Measurements from ENCODE around the gene TMEM39A. TPM values are rescaled to one million over a fixed set of nuclear protein-coding genes. Genes with fewer than 3 reads are reported as not detected.

The TMEM39A gene
- total and polyA plus RNA-seq, 10 of the 15 experiments (the other 5 are each of a cell fraction or from before 2014, with no cell fraction given), result 10.8 to 44.7 (median 33.2) TPM

DNA sequence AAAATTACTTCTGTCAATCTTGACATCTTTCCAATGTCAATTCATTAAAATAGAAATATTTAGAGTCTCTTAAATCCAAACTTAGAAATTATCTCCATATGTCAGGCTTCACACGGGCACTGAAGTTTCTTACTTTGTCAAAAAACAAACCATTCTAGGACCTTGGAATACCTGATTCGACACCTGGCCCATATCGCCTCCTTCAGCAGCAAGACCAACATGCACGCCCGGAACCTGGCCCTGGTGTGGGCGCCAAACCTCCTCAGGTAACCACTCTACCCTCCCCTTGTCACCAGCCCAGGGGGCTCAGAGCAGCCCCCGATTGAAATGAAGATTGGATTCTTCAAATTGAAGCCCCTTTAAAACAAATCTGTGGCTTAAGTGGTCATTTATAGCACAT, 81.3 kb downstream of the TMEM39A start:
- no peak overlapping the region for H2AFZ ChIP-seq (ENCODE audit: control insufficient read depth, low read depth, low read length)
- ChIA-PET CTCF (interaction anchor here (0.8 kb wide), 1 partner anchor 291 kb away, joined by 3 read pairs; no protein-coding TSS in a partner anchor), POLR2A (no interaction called here), RAD21 (ENCODE audit: unreplicated experiment) (no interaction called here), SMC1A (ENCODE audit: uncharacterized antibody, unreplicated experiment) (no interaction called here)
- no peak overlapping the region for H3K4me2 ChIP-seq (ENCODE audit: control insufficient read depth, insufficient read depth)
- no peak for TF ChIP-seq ZSCAN29 (IDR thresholded peaks at IDR 0.05)
- H3K36me3 ChIP-seq (ENCODE audit: control insufficient read depth in 2 of 2, insufficient read depth in 2 of 2, low read length in 1 of 2), result peaks cover 1 to 16% of the 10 kb centered on the region in 2 experiments; a peak in 3 of 4 replicates
- FAIRE-seq, result no peak
- no peak for ATAC-seq
- no peak overlapping the region for H3K27ac ChIP-seq (ENCODE audit: control insufficient read depth, insufficient read depth)
- H3K9ac ChIP-seq (ENCODE audit: control insufficient read depth, insufficient read depth, low read length), result no peak overlapping the region
- no peaks in the 10 kb centered on the region for H3K4me1 ChIP-seq (ENCODE audit: control insufficient read depth, insufficient read depth, low read length)
- in situ Hi-C loops (cut with MboI), result no loop called here
- 94% methylated on average over 7 of the region's 7 CpGs for WGBS (ENCODE audit: insufficient coverage, insufficient replicate concordance, low lambda C conversion rate, missing lambda C conversion rate)
- no TSS peak for BruUV-seq (replicated peaks)
- H3K4me3 ChIP-seq, result no peak overlapping the region
- no peak for DNase-seq (ENCODE audit: low read depth, low spot score)
- no peaks in the 10 kb centered on the region for H4K20me1 ChIP-seq (ENCODE audit: control insufficient read depth, insufficient read depth)
- H3K9me3 ChIP-seq (replicated peaks; ENCODE audit: control insufficient read depth, insufficient read depth, low read length), result no peaks in the 10 kb centered on the region
- H3K79me2 ChIP-seq (ENCODE audit: control insufficient read depth, insufficient read depth, low read length), result no peaks in the 10 kb centered on the region
- H3K27me3 ChIP-seq (replicated peaks in 1 of 2; ENCODE audit: control insufficient read depth in 2 of 2, insufficient read depth in 2 of 2, low read length in 1 of 2), result no peaks in the 10 kb centered on the region
- intact Hi-C loops (cut with micrococcal nuclease; ENCODE audit: unreplicated experiment), result no loop called here

- 95% methylated on average over 3 of the region's 3 CpGs for WGBS (ENCODE audit: insufficient coverage, insufficient replicate concordance, low lambda C conversion rate, missing lambda C conversion rate)
- no peak overlapping the region for H3K4me2 ChIP-seq (ENCODE audit: control insufficient read depth, insufficient read depth)
- ChIA-PET POLR2A (no interaction called here), RAD21 (ENCODE audit: unreplicated experiment) (no interaction called here), CTCF (no interaction called here), SMC1A (ENCODE audit: uncharacterized antibody, unreplicated experiment) (no interaction called here)
- no peaks in the 10 kb centered on the region for H3K27me3 ChIP-seq (replicated peaks in 1 of 2; ENCODE audit: control insufficient read depth in 2 of 2, insufficient read depth in 2 of 2, low read length in 1 of 2)
- no peak overlapping the region for H3K4me3 ChIP-seq
- no peaks in the 10 kb centered on the region for H3K79me2 ChIP-seq (ENCODE audit: control insufficient read depth, insufficient read depth, low read length)
- no peaks in the 10 kb centered on the region for H4K20me1 ChIP-seq (ENCODE audit: control insufficient read depth, insufficient read depth)
- DNase-seq (ENCODE audit: low read depth, low spot score), result no peak
- no TSS peak for BruUV-seq (replicated peaks)
- no peaks in the 10 kb centered on the region for H3K9me3 ChIP-seq (replicated peaks; ENCODE audit: control insufficient read depth, insufficient read depth, low read length)
- intact Hi-C loops (cut with micrococcal nuclease; ENCODE audit: unreplicated experiment), result no loop called here
- no peak for FAIRE-seq
- ATAC-seq, result no peak
- in situ Hi-C loops (cut with MboI), result no loop called here
- TF ChIP-seq HDAC6 (IDR thresholded peaks at IDR 0.05; ENCODE audit: unreplicated experiment), result no peak
- TF ChIP-seq, protein P1, sequence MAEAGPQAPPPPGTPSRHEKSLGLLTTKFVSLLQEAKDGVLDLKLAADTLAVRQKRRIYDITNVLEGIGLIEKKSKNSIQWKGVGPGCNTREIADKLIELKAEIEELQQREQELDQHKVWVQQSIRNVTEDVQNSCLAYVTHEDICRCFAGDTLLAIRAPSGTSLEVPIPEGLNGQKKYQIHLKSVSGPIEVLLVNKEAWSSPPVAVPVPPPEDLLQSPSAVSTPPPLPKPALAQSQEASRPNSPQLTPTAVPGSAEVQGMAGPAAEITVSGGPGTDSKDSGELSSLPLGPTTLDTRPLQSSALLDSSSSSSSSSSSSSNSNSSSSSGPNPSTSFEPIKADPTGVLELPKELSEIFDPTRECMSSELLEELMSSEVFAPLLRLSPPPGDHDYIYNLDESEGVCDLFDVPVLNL (IDR thresholded peaks at IDR 0.05; ENCODE audit: low read depth, low read length), result no peak
- peak; percentile 21; the same call in 1 of the 2 replicates for TF ChIP-seq RAD21 (IDR thresholded peaks at IDR 0.05; ENCODE audit: insufficient read depth, low read depth, low read length)
- no peak overlapping the region for H3K9ac ChIP-seq (ENCODE audit: control insufficient read depth, insufficient read depth, low read length)
- no peak overlapping the region for H3K27ac ChIP-seq (ENCODE audit: control insufficient read depth, insufficient read depth)
- H2AFZ ChIP-seq (ENCODE audit: control insufficient read depth, low read depth, low read length), result no peak overlapping the region
- peaks cover 1 to 16% of the 10 kb centered on the region in 2 experiments; a peak in 3 of 4 replicates for H3K36me3 ChIP-seq (ENCODE audit: control insufficient read depth in 2 of 2, insufficient read depth in 2 of 2, low read length in 1 of 2)
- no peaks in the 10 kb centered on the region for H3K4me1 ChIP-seq (ENCODE audit: control insufficient read depth, insufficient read depth, low read length)
These were observed 82.7 kb downstream of the TMEM39A start for GRCh38 chr3:119380697-119381096.

Other genes starting within 250 kb of the TMEM39A start
Only the 7 nearest of the 10 such genes appear.
- 10.0 and 10.5 TPM in 2 replicates for gene ARHGAP31, start 169.2 kb downstream of the TMEM39A start, total RNA-seq (2014; rRNA removed)
- gene ARHGAP31, start 169.2 kb downstream of the TMEM39A start, total RNA-seq (2014; rRNA removed; fragmentation: Illumina TruSeq; extraction: Trizol), result 10.5 and 10.6 TPM in 2 replicates
- gene ARHGAP31, start 169.2 kb downstream of the TMEM39A start, total RNA-seq (2021), result 26.4 and 27.4 TPM in 2 replicates
- gene ARHGAP31, start 169.2 kb downstream of the TMEM39A start, polyA plus RNA-seq (2011; rRNA removed), result 27.4 and 29.8 TPM in 2 replicates
- 11.9 and 13.5 TPM in 2 replicates for gene ARHGAP31, start 169.2 kb downstream of the TMEM39A start, polyA plus RNA-seq (2014; fragmentation: Illumina TruSeq; extraction: Trizol)
- gene ARHGAP31, start 169.2 kb downstream of the TMEM39A start, polyA plus RNA-seq (2014; fragmentation: Nextera tagmentation; extraction: Ambion mirVana), result 1 to 10 TPM in 1 of 2 experiments, under 1 TPM in 1; 0.97 to 1.6 TPM
- gene ARHGAP31, start 169.2 kb downstream of the TMEM39A start, polyA plus RNA-seq (2014; rRNA removed), result 10.1 and 10.7 TPM in 2 replicates
- gene ARHGAP31, start 169.2 kb downstream of the TMEM39A start, polyA plus RNA-seq (2016; fragmentation: Nextera tagmentation; extraction: Ambion mirVana), result 1 to 10 TPM; 6.9 to 7.2 TPM
- 19.1 and 22.7 TPM in 2 replicates for gene POGLUT1, start 5.3 kb upstream of the TMEM39A start, total RNA-seq (2014; rRNA removed)
- 18.5 and 19.0 TPM in 2 replicates for gene POGLUT1, start 5.3 kb upstream of the TMEM39A start, total RNA-seq (2014; rRNA removed; fragmentation: Illumina TruSeq; extraction: Trizol)
- gene POGLUT1, start 5.3 kb upstream of the TMEM39A start, total RNA-seq (2021), result 20.3 and 27.1 TPM in 2 replicates
- gene POGLUT1, start 5.3 kb upstream of the TMEM39A start, polyA plus RNA-seq (2011; rRNA removed), result 38.3 and 53.7 TPM in 2 replicates
- gene POGLUT1, start 5.3 kb upstream of the TMEM39A start, polyA plus RNA-seq (2014; fragmentation: Illumina TruSeq; extraction: Trizol), result 19.8 and 22.5 TPM in 2 replicates
- gene POGLUT1, start 5.3 kb upstream of the TMEM39A start, polyA plus RNA-seq (2014; fragmentation: Nextera tagmentation; extraction: Ambion mirVana), result 10 to 100 TPM; 18.3 to 37.9 TPM
- 13.3 and 16.4 TPM in 2 replicates for gene POGLUT1, start 5.3 kb upstream of the TMEM39A start, polyA plus RNA-seq (2014; rRNA removed)
- gene POGLUT1, start 5.3 kb upstream of the TMEM39A start, polyA plus RNA-seq (2016; fragmentation: Nextera tagmentation; extraction: Ambion mirVana), result 10 to 100 TPM; 25.7 to 29.3 TPM
- gene TIMMDC1, start 34.9 kb upstream of the TMEM39A start, total RNA-seq (2014; rRNA removed), result 55.5 and 59.3 TPM in 2 replicates
- gene TIMMDC1, start 34.9 kb upstream of the TMEM39A start, total RNA-seq (2014; rRNA removed; fragmentation: Illumina TruSeq; extraction: Trizol), result 52.3 and 55.9 TPM in 2 replicates
- gene TIMMDC1, start 34.9 kb upstream of the TMEM39A start, total RNA-seq (2021), result 76.3 and 79.7 TPM in 2 replicates
- 67.9 and 98.2 TPM in 2 replicates for gene TIMMDC1, start 34.9 kb upstream of the TMEM39A start, polyA plus RNA-seq (2011; rRNA removed)
- 56.7 and 64.3 TPM in 2 replicates for gene TIMMDC1, start 34.9 kb upstream of the TMEM39A start, polyA plus RNA-seq (2014; fragmentation: Illumina TruSeq; extraction: Trizol)
- 100 to 1,000 TPM; 136 to 146 TPM for gene TIMMDC1, start 34.9 kb upstream of the TMEM39A start, polyA plus RNA-seq (2014; fragmentation: Nextera tagmentation; extraction: Ambion mirVana)
- 62.5 and 70.8 TPM in 2 replicates for gene TIMMDC1, start 34.9 kb upstream of the TMEM39A start, polyA plus RNA-seq (2014; rRNA removed)
- gene TIMMDC1, start 34.9 kb upstream of the TMEM39A start, polyA plus RNA-seq (2016; fragmentation: Nextera tagmentation; extraction: Ambion mirVana), result 100 to 1,000 TPM; 138 to 142 TPM
- gene CD80, start 96.0 kb upstream of the TMEM39A start, total RNA-seq (2014; rRNA removed), result 68.7 and 83.3 TPM in 2 replicates
- 64.3 and 70.2 TPM in 2 replicates for gene CD80, start 96.0 kb upstream of the TMEM39A start, total RNA-seq (2014; rRNA removed; fragmentation: Illumina TruSeq; extraction: Trizol)
- gene CD80, start 96.0 kb upstream of the TMEM39A start, total RNA-seq (2021), result 51.8 and 54.4 TPM in 2 replicates
- gene CD80, start 96.0 kb upstream of the TMEM39A start, polyA plus RNA-seq (2011; rRNA removed), result 137 and 157 TPM in 2 replicates
- gene CD80, start 96.0 kb upstream of the TMEM39A start, polyA plus RNA-seq (2014; fragmentation: Illumina TruSeq; extraction: Trizol), result 61.8 and 81.6 TPM in 2 replicates
- 10 to 100 TPM; 42.5 to 54.1 TPM for gene CD80, start 96.0 kb upstream of the TMEM39A start, polyA plus RNA-seq (2014; fragmentation: Nextera tagmentation; extraction: Ambion mirVana)
- gene CD80, start 96.0 kb upstream of the TMEM39A start, polyA plus RNA-seq (2014; rRNA removed), result 60.9 and 68.5 TPM in 2 replicates
- gene CD80, start 96.0 kb upstream of the TMEM39A start, polyA plus RNA-seq (2016; fragmentation: Nextera tagmentation; extraction: Ambion mirVana), result 10 to 100 TPM; 41.4 to 44.5 TPM
- 15.4 and 17.2 TPM in 2 replicates for gene ADPRH, start 115.9 kb upstream of the TMEM39A start, total RNA-seq (2014; rRNA removed)
- gene ADPRH, start 115.9 kb upstream of the TMEM39A start, total RNA-seq (2014; rRNA removed; fragmentation: Illumina TruSeq; extraction: Trizol), result 12.2 and 13.2 TPM in 2 replicates
- 24.9 and 26.0 TPM in 2 replicates for gene ADPRH, start 115.9 kb upstream of the TMEM39A start, total RNA-seq (2021)
- 32.6 and 33.1 TPM in 2 replicates for gene ADPRH, start 115.9 kb upstream of the TMEM39A start, polyA plus RNA-seq (2011; rRNA removed)
- gene ADPRH, start 115.9 kb upstream of the TMEM39A start, polyA plus RNA-seq (2014; fragmentation: Illumina TruSeq; extraction: Trizol), result 24.5 and 25.8 TPM in 2 replicates
- gene ADPRH, start 115.9 kb upstream of the TMEM39A start, polyA plus RNA-seq (2014; fragmentation: Nextera tagmentation; extraction: Ambion mirVana), result 1 to 10 TPM; 2.3 to 3.7 TPM
- gene ADPRH, start 115.9 kb upstream of the TMEM39A start, polyA plus RNA-seq (2014; rRNA removed), result 16.5 and 19.1 TPM in 2 replicates
- 10 to 100 TPM; 19.0 to 22.0 TPM for gene ADPRH, start 115.9 kb upstream of the TMEM39A start, polyA plus RNA-seq (2016; fragmentation: Nextera tagmentation; extraction: Ambion mirVana)
- gene PLA1A, start 134.3 kb upstream of the TMEM39A start, total RNA-seq (2014; rRNA removed), result 5.9 and 6.5 TPM in 2 replicates
- gene PLA1A, start 134.3 kb upstream of the TMEM39A start, total RNA-seq (2014; rRNA removed; fragmentation: Illumina TruSeq; extraction: Trizol), result 4.7 TPM in 2 replicates
- gene PLA1A, start 134.3 kb upstream of the TMEM39A start, total RNA-seq (2021), result 3.8 and 4.4 TPM in 2 replicates
- 106 TPM in 2 replicates for gene PLA1A, start 134.3 kb upstream of the TMEM39A start, polyA plus RNA-seq (2011; rRNA removed)
- gene PLA1A, start 134.3 kb upstream of the TMEM39A start, polyA plus RNA-seq (2014; fragmentation: Illumina TruSeq; extraction: Trizol), result 4.9 and 6.7 TPM in 2 replicates
- 1 to 10 TPM; 2.9 to 3.5 TPM for gene PLA1A, start 134.3 kb upstream of the TMEM39A start, polyA plus RNA-seq (2014; fragmentation: Nextera tagmentation; extraction: Ambion mirVana)
- 3.1 and 3.9 TPM in 2 replicates for gene PLA1A, start 134.3 kb upstream of the TMEM39A start, polyA plus RNA-seq (2014; rRNA removed)
- gene PLA1A, start 134.3 kb upstream of the TMEM39A start, polyA plus RNA-seq (2016; fragmentation: Nextera tagmentation; extraction: Ambion mirVana), result 1 to 10 TPM; 5.3 to 7.2 TPM
- 3.4 and 3.9 TPM in 2 replicates for gene POPDC2, start 197.0 kb upstream of the TMEM39A start, total RNA-seq (2014; rRNA removed)
- gene POPDC2, start 197.0 kb upstream of the TMEM39A start, total RNA-seq (2014; rRNA removed; fragmentation: Illumina TruSeq; extraction: Trizol), result 2.7 and 7.5 TPM in 2 replicates
- gene POPDC2, start 197.0 kb upstream of the TMEM39A start, total RNA-seq (2021), result 3.5 and 3.9 TPM in 2 replicates
- 8.6 and 12.7 TPM in 2 replicates for gene POPDC2, start 197.0 kb upstream of the TMEM39A start, polyA plus RNA-seq (2011; rRNA removed)
- gene POPDC2, start 197.0 kb upstream of the TMEM39A start, polyA plus RNA-seq (2014; fragmentation: Illumina TruSeq; extraction: Trizol), result 2.6 and 3.6 TPM in 2 replicates
- 1 to 10 TPM; 3.5 to 5.3 TPM for gene POPDC2, start 197.0 kb upstream of the TMEM39A start, polyA plus RNA-seq (2014; fragmentation: Nextera tagmentation; extraction: Ambion mirVana)
- gene POPDC2, start 197.0 kb upstream of the TMEM39A start, polyA plus RNA-seq (2014; rRNA removed), result 3.8 and 6.1 TPM in 2 replicates
- gene POPDC2, start 197.0 kb upstream of the TMEM39A start, polyA plus RNA-seq (2016; fragmentation: Nextera tagmentation; extraction: Ambion mirVana), result 1 to 10 TPM; 1.8 to 4.0 TPM

Data from GM12878 (cell line).